SU-DHL-6 (cell line): ENCODE measurements around the gene RASIP1.
"Not testable (repeated sequence)": the region's sequence is repeated elsewhere in the genome, so short reads cannot be mapped to it uniquely, and the experiment has no call there.

Experiments used
- CTCF ChIP-seq: fragments of 200-600 bp; sonication (generic); IDR thresholded peaks from one replicate; pipeline ENCODE4 v1.5.1; 2017; ENCODE audit warnings: antibody characterized with exemption, mild to moderate bottlenecking, low read length, moderate library complexity; ENCODE audit not compliant: insufficient read depth, poor library complexity, severe bottlenecking
- EZH2phosphoT487 ChIP-seq: fragments of 200-600 bp; sonication (generic), shearing (Covaris generic); conservative IDR thresholded peaks from 2 replicates; pipeline ENCODE4 v1.6.1; 2018; ENCODE audit warnings: mild to moderate bottlenecking, antibody characterized with exemption, low read length, moderate library complexity, mixed read lengths

- not testable (repeated sequence) for TF ChIP-seq EZH2phosphoT487, CTCF
These were observed 53.8 kb downstream of the RASIP1 start for GRCh38 chr19:48686637-48687036.
